Measurements from ENCODE around the gene SHISAL1.

Gene SHISAL1

DNA sequence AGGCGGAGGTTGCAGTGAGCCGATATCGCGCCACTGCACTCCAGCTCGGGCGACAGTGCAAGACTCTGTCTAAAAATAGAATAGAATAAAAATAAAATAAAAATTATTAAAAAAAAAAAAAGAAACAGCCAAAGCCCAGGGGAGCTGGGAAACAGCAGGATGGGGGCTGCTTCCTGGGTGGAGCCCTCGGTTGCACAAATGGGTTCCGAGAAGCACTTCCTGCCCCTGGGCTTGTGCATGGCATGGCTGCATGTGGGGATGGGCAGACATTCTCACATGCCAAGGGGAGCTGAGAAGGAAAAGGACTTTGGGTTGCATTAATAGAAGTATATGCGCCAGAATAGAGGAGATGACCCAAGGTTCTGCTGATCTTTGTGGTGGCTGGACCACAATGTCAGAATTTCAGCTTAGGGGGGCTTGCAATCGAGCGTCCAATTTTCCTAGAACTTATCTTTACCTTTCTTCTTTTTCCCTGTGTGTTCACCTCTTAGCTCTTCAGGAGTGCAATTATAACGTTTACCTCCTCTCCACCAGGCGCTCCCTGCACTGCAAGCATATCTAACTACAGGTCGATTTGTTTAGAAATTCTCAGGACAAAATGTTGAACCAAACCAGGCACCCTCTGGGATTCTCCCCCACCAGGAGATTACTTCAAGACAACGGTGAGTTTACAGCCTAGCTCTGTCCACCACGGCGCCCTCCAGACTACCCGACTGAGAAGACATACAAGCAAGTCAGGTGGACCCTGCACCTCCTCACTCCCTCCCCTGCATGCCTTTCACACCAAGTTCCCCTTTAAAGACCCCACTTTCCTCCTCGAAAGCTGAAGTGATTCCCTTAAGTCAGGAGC lies 53.2 kb downstream of the SHISAL1 start:
- H3K9ac ChIP-seq (ENCODE audit: low read length): no peak overlapping the region
- peaks cover 35% of the 10 kb centered on the region; the same call in 1 of the 2 replicates for H3K27me3 ChIP-seq (ENCODE audit: low read depth, low read length)
- H4K20me1 ChIP-seq (ENCODE audit: insufficient read depth, low read length): peaks cover 4% of the 10 kb centered on the region; the same call in 1 of the 2 replicates
- no peak overlapping the region for H2AFZ ChIP-seq (ENCODE audit: low read depth, low read length)
- H3K79me2 ChIP-seq (ENCODE audit: low read length): no peaks in the 10 kb centered on the region
- no peak overlapping the region for H3K4me3 ChIP-seq (ENCODE audit: low read length)
- no peak overlapping the region for H3K4me2 ChIP-seq (ENCODE audit: low read length)
- no peaks in the 10 kb centered on the region for H3K4me1 ChIP-seq (ENCODE audit: low read length)
- no peaks in the 10 kb centered on the region for H3K36me3 ChIP-seq (replicated peaks; ENCODE audit: low read depth, low read length)
- H3K27ac ChIP-seq (ENCODE audit: low read length): no peak overlapping the region
- TF ChIP-seq, protein P1, sequence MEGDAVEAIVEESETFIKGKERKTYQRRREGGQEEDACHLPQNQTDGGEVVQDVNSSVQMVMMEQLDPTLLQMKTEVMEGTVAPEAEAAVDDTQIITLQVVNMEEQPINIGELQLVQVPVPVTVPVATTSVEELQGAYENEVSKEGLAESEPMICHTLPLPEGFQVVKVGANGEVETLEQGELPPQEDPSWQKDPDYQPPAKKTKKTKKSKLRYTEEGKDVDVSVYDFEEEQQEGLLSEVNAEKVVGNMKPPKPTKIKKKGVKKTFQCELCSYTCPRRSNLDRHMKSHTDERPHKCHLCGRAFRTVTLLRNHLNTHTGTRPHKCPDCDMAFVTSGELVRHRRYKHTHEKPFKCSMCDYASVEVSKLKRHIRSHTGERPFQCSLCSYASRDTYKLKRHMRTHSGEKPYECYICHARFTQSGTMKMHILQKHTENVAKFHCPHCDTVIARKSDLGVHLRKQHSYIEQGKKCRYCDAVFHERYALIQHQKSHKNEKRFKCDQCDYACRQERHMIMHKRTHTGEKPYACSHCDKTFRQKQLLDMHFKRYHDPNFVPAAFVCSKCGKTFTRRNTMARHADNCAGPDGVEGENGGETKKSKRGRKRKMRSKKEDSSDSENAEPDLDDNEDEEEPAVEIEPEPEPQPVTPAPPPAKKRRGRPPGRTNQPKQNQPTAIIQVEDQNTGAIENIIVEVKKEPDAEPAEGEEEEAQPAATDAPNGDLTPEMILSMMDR (IDR thresholded peaks at IDR 0.05; ENCODE audit: low read depth, low read length): no peak
- TF ChIP-seq EZH2phosphoT487 (IDR thresholded peaks at IDR 0.05; ENCODE audit: low read depth): no peak
- H3K9me3 ChIP-seq (ENCODE audit: insufficient read depth, low read length): no peaks in the 10 kb centered on the region

DNA sequence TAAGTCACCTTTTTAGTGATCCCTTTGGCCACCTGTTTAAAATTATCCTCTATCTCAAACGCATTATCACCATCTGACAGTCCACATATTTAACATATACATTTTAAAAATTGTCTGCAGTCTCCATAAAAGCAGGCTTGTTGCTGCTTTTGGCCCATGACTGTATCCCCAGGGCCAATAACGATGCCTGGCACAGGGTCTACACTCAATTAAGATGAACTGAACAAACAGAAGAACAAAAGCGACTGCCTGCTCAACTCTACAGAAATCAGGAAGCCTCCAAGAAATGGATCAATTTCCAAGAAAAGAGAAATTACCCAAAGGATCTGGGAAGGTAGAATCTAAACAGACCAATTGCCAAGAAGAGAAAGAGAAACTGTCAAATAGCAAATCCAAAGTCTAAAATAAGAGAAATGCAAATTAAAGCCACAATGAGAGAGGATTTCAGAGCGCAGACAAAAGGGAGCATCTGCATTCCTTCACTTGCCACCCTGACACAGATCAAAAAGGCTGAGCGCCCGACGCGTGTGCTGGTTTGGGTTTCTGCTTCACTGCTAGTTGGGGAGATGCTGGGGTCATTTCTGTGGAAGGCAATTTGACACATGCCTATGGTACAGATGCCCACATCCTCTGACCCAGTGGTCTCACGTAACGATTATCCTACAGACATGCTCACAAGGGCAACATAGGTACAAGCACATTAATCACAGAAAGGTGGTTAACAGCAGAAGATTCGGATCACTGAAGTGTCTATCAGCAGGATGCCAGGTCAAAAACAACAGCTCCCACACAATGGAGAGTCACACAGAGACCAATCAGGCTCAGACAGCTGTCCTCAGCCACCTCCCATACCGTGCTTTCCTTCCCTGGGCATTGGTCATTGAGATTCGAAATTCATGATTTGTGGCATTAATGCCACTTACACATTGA lies 55.9 kb downstream of the SHISAL1 start:
- H2AFZ ChIP-seq (ENCODE audit: low read depth, low read length): no peak overlapping the region
- H3K4me2 ChIP-seq (ENCODE audit: low read length): no peak overlapping the region
- no peaks in the 10 kb centered on the region for H3K36me3 ChIP-seq (replicated peaks; ENCODE audit: low read depth, low read length)
- no peaks in the 10 kb centered on the region for H3K9me3 ChIP-seq (ENCODE audit: insufficient read depth, low read length)
- no peaks in the 10 kb centered on the region for H3K79me2 ChIP-seq (ENCODE audit: low read length)
- H3K27ac ChIP-seq (ENCODE audit: low read length): no peak overlapping the region
- no peak for TF ChIP-seq EZH2phosphoT487 (IDR thresholded peaks at IDR 0.05; ENCODE audit: low read depth)
- TF ChIP-seq, protein P1 (IDR thresholded peaks at IDR 0.05; ENCODE audit: low read depth, low read length): no peak
- peaks cover 34% of the 10 kb centered on the region; the same call in 1 of the 2 replicates for H3K27me3 ChIP-seq (ENCODE audit: low read depth, low read length)
- H4K20me1 ChIP-seq (ENCODE audit: insufficient read depth, low read length): peaks cover 4% of the 10 kb centered on the region; the same call in 1 of the 2 replicates
- H3K4me3 ChIP-seq (ENCODE audit: low read length): no peak overlapping the region
- H3K4me1 ChIP-seq (ENCODE audit: low read length): no peaks in the 10 kb centered on the region
- H3K9ac ChIP-seq (ENCODE audit: low read length): no peak overlapping the region

DNA sequence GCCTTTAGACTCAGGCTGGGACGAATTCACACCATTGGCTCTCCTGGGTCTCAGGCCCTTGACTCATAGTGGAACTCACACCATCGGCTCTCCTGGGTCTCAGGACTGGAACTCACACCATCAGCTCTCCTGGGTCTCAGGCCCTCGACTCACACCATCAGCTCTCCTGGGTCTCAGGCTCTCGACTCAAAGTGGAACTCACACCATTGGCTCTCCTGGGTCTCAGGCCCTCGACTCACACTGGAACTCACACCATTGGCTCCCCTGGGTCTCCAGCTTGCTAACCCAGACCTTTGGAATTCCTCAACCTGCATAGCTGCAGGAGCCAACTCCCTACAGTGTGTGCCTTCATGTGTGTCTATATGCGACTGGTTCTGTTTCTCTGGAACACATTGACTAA lies 56.7 kb downstream of the SHISAL1 start:
- Histone ChIP-seq H3K4me1 (ENCODE audit: low read length) (no peaks in the 10 kb centered on the region), H3K79me2 (ENCODE audit: low read length) (no peaks in the 10 kb centered on the region), H3K9me3 (ENCODE audit: insufficient read depth, low read length) (no peaks in the 10 kb centered on the region), H2AFZ (ENCODE audit: low read depth, low read length) (no peak overlapping the region), H3K9ac (ENCODE audit: low read length) (no peak overlapping the region), H3K4me3 (ENCODE audit: low read length) (no peak overlapping the region), H3K36me3 (replicated peaks; ENCODE audit: low read depth, low read length) (no peaks in the 10 kb centered on the region), H4K20me1 (ENCODE audit: insufficient read depth, low read length) (peaks cover 4% of the 10 kb centered on the region; the same call in 1 of the 2 replicates), H3K27ac (ENCODE audit: low read length) (no peak overlapping the region), H3K4me2 (ENCODE audit: low read length) (no peak overlapping the region), H3K27me3 (ENCODE audit: low read depth, low read length) (peaks cover 35% of the 10 kb centered on the region; the same call in 1 of the 2 replicates)
- TF ChIP-seq EZH2phosphoT487 (IDR thresholded peaks at IDR 0.05; ENCODE audit: low read depth): no peak
- TF ChIP-seq, protein P1 (IDR thresholded peaks at IDR 0.05; ENCODE audit: low read depth, low read length): no peak

DNA sequence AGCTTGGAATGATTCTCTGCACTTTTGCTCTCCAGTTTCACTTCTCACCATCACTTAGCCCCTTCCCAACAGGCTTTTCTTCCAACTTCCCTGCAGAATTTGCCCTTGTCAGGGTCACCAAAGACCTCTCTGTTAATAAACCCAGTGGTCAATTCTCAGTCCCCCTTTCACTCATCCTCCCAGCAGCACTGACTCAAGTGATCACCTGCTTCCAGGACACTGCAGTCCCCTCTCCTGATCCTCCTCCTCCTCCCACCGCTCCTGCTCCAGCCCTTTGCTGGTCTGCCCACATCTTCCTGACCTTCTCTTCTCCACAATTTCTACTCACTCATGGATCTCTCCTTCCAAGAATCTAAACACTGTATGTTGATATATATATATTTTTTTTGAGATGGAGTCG lies 57.9 kb downstream of the SHISAL1 start:
- Histone ChIP-seq H3K79me2 (ENCODE audit: low read length) (no peaks in the 10 kb centered on the region), H3K36me3 (replicated peaks; ENCODE audit: low read depth, low read length) (no peaks in the 10 kb centered on the region), H3K4me1 (ENCODE audit: low read length) (no peaks in the 10 kb centered on the region), H3K9ac (ENCODE audit: low read length) (no peak overlapping the region), H3K9me3 (ENCODE audit: insufficient read depth, low read length) (no peaks in the 10 kb centered on the region), H3K27ac (ENCODE audit: low read length) (no peak overlapping the region), H3K27me3 (ENCODE audit: low read depth, low read length) (peaks cover 39% of the 10 kb centered on the region; the same call in 1 of the 2 replicates), H4K20me1 (ENCODE audit: insufficient read depth, low read length) (no peaks in the 10 kb centered on the region), H3K4me3 (ENCODE audit: low read length) (no peak overlapping the region), H2AFZ (ENCODE audit: low read depth, low read length) (no peak overlapping the region), H3K4me2 (ENCODE audit: low read length) (no peak overlapping the region)
- TF ChIP-seq, protein P1 (IDR thresholded peaks at IDR 0.05; ENCODE audit: low read depth, low read length): no peak
- no peak for TF ChIP-seq EZH2phosphoT487 (IDR thresholded peaks at IDR 0.05; ENCODE audit: low read depth)

Measured in OCI-LY3 (cell line).